HepG2 (cell line): Measurements from ENCODE around the gene OXLD1. TPM values are rescaled to one million over a fixed set of nuclear protein-coding genes. Genes with fewer than 3 reads are reported as not detected.

ENCODE experiments used
- microRNA-seq: library from miRNA; unstranded; fragments of <30 nt; microRNA quantifications from one replicate; pipeline ENCODE4, GENCODE V29; 2020
- polyA plus RNA-seq, 8 experiments: library from polyadenylated mRNA; depleted of rRNA in 3 of 8; stranded (reverse) in 7 of 8; unstranded in 1 of 8; fragments of >200 nt; fragmentation: Illumina TruSeq in 4 of 8; extraction: Trizol in 4 of 8; gene quantifications; 2 replicates each; pipeline versions ENCODE4 v1.2.1 to v1.2.3, GENCODE V29; 2011 to 2016; ENCODE audit warnings: low read depth in 4 of 8, missing spikeins in 1 of 8, mixed read lengths in 1 of 8; ENCODE audit not compliant: insufficient read depth in 1 of 8
- small RNA-seq, 3 experiments: library from RNA; depleted of rRNA; stranded (forward); fragments of <200 nt; gene quantifications; one replicate each; pipeline ENCODE3, GENCODE V24; 2012; ENCODE audit warnings: low read depth in 2 of 3, low replicate concordance in 1 of 3; ENCODE audit not compliant: insufficient read length in 3 of 3, insufficient read depth in 2 of 3
- total RNA-seq, 5 experiments: library from RNA; depleted of rRNA; stranded (reverse); fragments of >200 nt; fragmentation: Illumina TruSeq; extraction: Trizol; gene quantifications; 2 replicates each; pipeline ENCODE4 v1.2.3, GENCODE V29; 2016; ENCODE audit warnings: low read depth in 1 of 5

Gene OXLD1
- total and polyA plus RNA-seq, 2 of the 13 experiments (the other 11 are each of a cell fraction or from before 2014, with no cell fraction given), result 27.1 to 37.5 TPM

Small RNAs within 50 kb of the gene (microRNA-seq; reads per million reads assigned to microRNA genes)
- gene MIR6786, result 1.4 reads per million

Small RNAs within 50 kb of the gene (small RNA-seq; reads per million reads assigned to genes)
- gene MIR6786, result 0 to 0.10 (median 0) reads per million in 3 experiments

Other genes starting within 250 kb of the OXLD1 start
- gene ACTG1, start 153.8 kb downstream of the OXLD1 start, total RNA-seq (2016; rRNA removed; fragmentation: Illumina TruSeq; extraction: Trizol), result 973 and 1,028 TPM in 2 replicates
- 1,138 and 1,217 TPM in 2 replicates for gene ACTG1, start 153.8 kb downstream of the OXLD1 start, polyA plus RNA-seq (2011; rRNA removed)
- not detected in 2 replicates for gene FSCN2, start 138.2 kb downstream of the OXLD1 start, total RNA-seq (2016; rRNA removed; fragmentation: Illumina TruSeq; extraction: Trizol)
- gene FSCN2, start 138.2 kb downstream of the OXLD1 start, polyA plus RNA-seq (2011; rRNA removed), result 0.09 and 0.31 TPM in 2 replicates
- gene FAAP100, start 114.3 kb downstream of the OXLD1 start, total RNA-seq (2016; rRNA removed; fragmentation: Illumina TruSeq; extraction: Trizol), result 13.9 and 20.8 TPM in 2 replicates
- 7.6 and 11.1 TPM in 2 replicates for gene FAAP100, start 114.3 kb downstream of the OXLD1 start, polyA plus RNA-seq (2011; rRNA removed)
- gene NPLOC4, start 29.5 kb downstream of the OXLD1 start, total RNA-seq (2016; rRNA removed; fragmentation: Illumina TruSeq; extraction: Trizol), result 57.0 and 64.7 TPM in 2 replicates
- gene NPLOC4, start 29.5 kb downstream of the OXLD1 start, polyA plus RNA-seq (2011; rRNA removed), result 95.3 and 97.0 TPM in 2 replicates
- 0.27 and 0.75 TPM in 2 replicates for gene TSPAN10, start 29.4 kb downstream of the OXLD1 start, total RNA-seq (2016; rRNA removed; fragmentation: Illumina TruSeq; extraction: Trizol)
- gene TSPAN10, start 29.4 kb downstream of the OXLD1 start, polyA plus RNA-seq (2011; rRNA removed), result 0.54 and 0.67 TPM in 2 replicates
- 1.0 and 1.4 TPM in 2 replicates for gene PDE6G, start 10.1 kb downstream of the OXLD1 start, total RNA-seq (2016; rRNA removed; fragmentation: Illumina TruSeq; extraction: Trizol)
- 4.9 and 6.7 TPM in 2 replicates for gene PDE6G, start 10.1 kb downstream of the OXLD1 start, polyA plus RNA-seq (2011; rRNA removed)
- gene CCDC137, start 132 bp upstream of the OXLD1 start, total RNA-seq (2016; rRNA removed; fragmentation: Illumina TruSeq; extraction: Trizol), result 34.4 and 39.1 TPM in 2 replicates
- 14.6 and 14.7 TPM in 2 replicates for gene CCDC137, start 132 bp upstream of the OXLD1 start, polyA plus RNA-seq (2011; rRNA removed)
- gene ARL16, start 17.2 kb upstream of the OXLD1 start, total RNA-seq (2016; rRNA removed; fragmentation: Illumina TruSeq; extraction: Trizol), result 18.8 and 20.8 TPM in 2 replicates
- 30.8 and 32.1 TPM in 2 replicates for gene ARL16, start 17.2 kb upstream of the OXLD1 start, polyA plus RNA-seq (2011; rRNA removed)
- 54.1 and 73.3 TPM in 2 replicates for gene HGS, start 17.4 kb upstream of the OXLD1 start, total RNA-seq (2016; rRNA removed; fragmentation: Illumina TruSeq; extraction: Trizol)
- gene HGS, start 17.4 kb upstream of the OXLD1 start, polyA plus RNA-seq (2011; rRNA removed), result 78.1 and 85.3 TPM in 2 replicates
- 39.1 and 72.5 TPM in 2 replicates for gene MRPL12, start 36.8 kb upstream of the OXLD1 start, total RNA-seq (2016; rRNA removed; fragmentation: Illumina TruSeq; extraction: Trizol)
- 94.1 and 112 TPM in 2 replicates for gene MRPL12, start 36.8 kb upstream of the OXLD1 start, polyA plus RNA-seq (2011; rRNA removed)
- 111 and 140 TPM in 2 replicates for gene SLC25A10, start 45.7 kb upstream of the OXLD1 start, total RNA-seq (2016; rRNA removed; fragmentation: Illumina TruSeq; extraction: Trizol)
- 46.5 and 59.7 TPM in 2 replicates for gene SLC25A10, start 45.7 kb upstream of the OXLD1 start, polyA plus RNA-seq (2011; rRNA removed)
- 0.13 TPM in 1 of 2 replicates, not detected in the other for gene GCGR, start 137.5 kb upstream of the OXLD1 start, total RNA-seq (2016; rRNA removed; fragmentation: Illumina TruSeq; extraction: Trizol)
- 0.04 and 0.27 TPM in 2 replicates for gene GCGR, start 137.5 kb upstream of the OXLD1 start, polyA plus RNA-seq (2011; rRNA removed)
- gene MCRIP1, start 166.7 kb upstream of the OXLD1 start, total RNA-seq (2016; rRNA removed; fragmentation: Illumina TruSeq; extraction: Trizol), result 76.1 and 84.9 TPM in 2 replicates
- gene MCRIP1, start 166.7 kb upstream of the OXLD1 start, polyA plus RNA-seq (2011; rRNA removed), result 79.7 and 113 TPM in 2 replicates
- 0.69 and 1.00 TPM in 2 replicates for gene PPP1R27, start 168.4 kb upstream of the OXLD1 start, total RNA-seq (2016; rRNA removed; fragmentation: Illumina TruSeq; extraction: Trizol)
- gene PPP1R27, start 168.4 kb upstream of the OXLD1 start, polyA plus RNA-seq (2011; rRNA removed), result 0.17 and 0.33 TPM in 2 replicates
- gene P4HB, start 193.9 kb upstream of the OXLD1 start, total RNA-seq (2016; rRNA removed; fragmentation: Illumina TruSeq; extraction: Trizol), result 337 and 782 TPM in 2 replicates
- 181 and 185 TPM in 2 replicates for gene P4HB, start 193.9 kb upstream of the OXLD1 start, polyA plus RNA-seq (2011; rRNA removed)
- gene ARHGDIA, start 204.7 kb upstream of the OXLD1 start, total RNA-seq (2016; rRNA removed; fragmentation: Illumina TruSeq; extraction: Trizol), result 64.0 and 120 TPM in 2 replicates
- 40.0 and 52.1 TPM in 2 replicates for gene ARHGDIA, start 204.7 kb upstream of the OXLD1 start, polyA plus RNA-seq (2011; rRNA removed)
- gene ALYREF, start 225.0 kb upstream of the OXLD1 start, total RNA-seq (2016; rRNA removed; fragmentation: Illumina TruSeq; extraction: Trizol), result 264 and 269 TPM in 2 replicates
- 58.4 and 59.8 TPM in 2 replicates for gene ALYREF, start 225.0 kb upstream of the OXLD1 start, polyA plus RNA-seq (2011; rRNA removed)
- gene ANAPC11, start 225.1 kb upstream of the OXLD1 start, total RNA-seq (2016; rRNA removed; fragmentation: Illumina TruSeq; extraction: Trizol), result 114 and 127 TPM in 2 replicates
- 235 and 250 TPM in 2 replicates for gene ANAPC11, start 225.1 kb upstream of the OXLD1 start, polyA plus RNA-seq (2011; rRNA removed)
- gene NPB, start 235.6 kb upstream of the OXLD1 start, total RNA-seq (2016; rRNA removed; fragmentation: Illumina TruSeq; extraction: Trizol), result 0.56 and 0.93 TPM in 2 replicates
- 0.11 and 0.22 TPM in 2 replicates for gene NPB, start 235.6 kb upstream of the OXLD1 start, polyA plus RNA-seq (2011; rRNA removed)
- 240 and 297 TPM in 2 replicates for gene PCYT2, start 244.8 kb upstream of the OXLD1 start, total RNA-seq (2016; rRNA removed; fragmentation: Illumina TruSeq; extraction: Trizol)
- gene PCYT2, start 244.8 kb upstream of the OXLD1 start, polyA plus RNA-seq (2011; rRNA removed), result 147 and 222 TPM in 2 replicates